HUES48 (cell line): ENCODE results near the gene FARP1.

Experiments
- H3K27ac ChIP-seq: one replicate; pipeline ENCODE4 v1.7.0; 2013; ENCODE audit warnings: low read depth, low read length, inconsistent platforms
- H3K27me3 ChIP-seq: 2 replicates; pipeline ENCODE4 v1.6.1; 2013; ENCODE audit warnings: mild to moderate bottlenecking, low read length; ENCODE audit not compliant: control insufficient read depth, insufficient read depth
- H3K36me3 ChIP-seq: 2 replicates; pipeline ENCODE4 v1.6.1; 2013; ENCODE audit warnings: low read length; ENCODE audit not compliant: control insufficient read depth, insufficient read depth
- H3K4me1 ChIP-seq: 2 replicates; pipeline ENCODE4 v1.6.1; 2013; ENCODE audit warnings: mild to moderate bottlenecking, low read length; ENCODE audit not compliant: control insufficient read depth, insufficient read depth
- H3K4me3 ChIP-seq: 2 replicates; pipeline ENCODE4 v1.5.1; 2013; ENCODE audit warnings: mild to moderate bottlenecking, low read depth, low read length
- H3K9ac ChIP-seq: 2 replicates; pipeline ENCODE4 v1.6.1; 2013; ENCODE audit warnings: mild to moderate bottlenecking, low read depth, low read length, moderate library complexity
- H3K9me3 ChIP-seq: 2 replicates; pipeline ENCODE4 v1.6.1; 2013; ENCODE audit warnings: low read length; ENCODE audit not compliant: control insufficient read depth, insufficient read depth

Gene FARP1

GRCh38 chr13:98141091-98141490 lies 1.8 kb upstream of the FARP1 start:
- Histone ChIP-seq H3K4me3 (no peak overlapping the region), H3K9me3 (no peaks in the 10 kb centered on the region), H3K27ac (no peak overlapping the region), H3K36me3 (no peaks in the 10 kb centered on the region), H3K9ac (no peak overlapping the region), H3K27me3 (peaks cover 26% of the 10 kb centered on the region), H3K4me1 (peaks cover 21% of the 10 kb centered on the region)

- Histone ChIP-seq H3K4me3 (peak overlapping the region; percentile 79), H3K27me3 (peaks cover 26% of the 10 kb centered on the region)
These were observed 1.1 kb upstream of the FARP1 start for GRCh38 chr13:98141509-98142379.

GRCh38 chr13:98143157-98143553 lies 261 bp downstream of the FARP1 start:
- Histone ChIP-seq H3K9ac (no peak overlapping the region; the same call in 1 of the 2 replicates), H3K27ac (peak overlapping the region; percentile 47), H3K4me1 (peaks cover 35% of the 10 kb centered on the region), H3K4me3 (peak overlapping the region; percentile 79; the same call in 1 of the 2 replicates), H3K36me3 (no peaks in the 10 kb centered on the region), H3K27me3 (peaks cover 26% of the 10 kb centered on the region), H3K9me3 (no peaks in the 10 kb centered on the region)

More at GRCh38 chr13:98141509-98142379, 1.1 kb upstream of the FARP1 start:
- H3K9me3 ChIP-seq = no peaks in the 10 kb centered on the region
- no peak overlapping the region for H3K27ac ChIP-seq
- H3K4me1 ChIP-seq = peaks cover 25% of the 10 kb centered on the region
- no peaks in the 10 kb centered on the region for H3K36me3 ChIP-seq
- H3K9ac ChIP-seq = no peak overlapping the region

- no peaks in the 10 kb centered on the region for H3K9me3 ChIP-seq
- H3K27ac ChIP-seq = peak overlapping the region; percentile 47
- peaks cover 26% of the 10 kb centered on the region for H3K27me3 ChIP-seq
- H3K4me3 ChIP-seq = peak overlapping the region; percentile 79
- H3K36me3 ChIP-seq = no peaks in the 10 kb centered on the region
- H3K4me1 ChIP-seq = peaks cover 35% of the 10 kb centered on the region
- peak overlapping the region; percentile 56 for H3K9ac ChIP-seq
These were observed 720 bp downstream of the FARP1 start for GRCh38 chr13:98143601-98144026.

- no peaks in the 10 kb centered on the region for H3K9me3 ChIP-seq
- H3K27me3 ChIP-seq = peaks cover 26% of the 10 kb centered on the region
- no peaks in the 10 kb centered on the region for H3K36me3 ChIP-seq
- peaks cover 35% of the 10 kb centered on the region for H3K4me1 ChIP-seq
- H3K4me3 ChIP-seq = peak overlapping the region; percentile 79
- H3K9ac ChIP-seq = peak overlapping the region; percentile 56
- H3K27ac ChIP-seq = peak overlapping the region; percentile 47
These were observed 1.3 kb downstream of the FARP1 start for GRCh38 chr13:98144027-98144741.

GRCh38 chr13:98144801-98145350 lies 2.0 kb downstream of the FARP1 start:
- H3K27me3 ChIP-seq = peaks cover 26% of the 10 kb centered on the region
- no peak overlapping the region; the same call in 1 of the 2 replicates for H3K9ac ChIP-seq
- no peak overlapping the region for H3K27ac ChIP-seq
- H3K36me3 ChIP-seq = no peaks in the 10 kb centered on the region
- peaks cover 35% of the 10 kb centered on the region for H3K4me1 ChIP-seq
- H3K9me3 ChIP-seq = no peaks in the 10 kb centered on the region
- peak overlapping the region; percentile 79 for H3K4me3 ChIP-seq

GRCh38 chr13:98147521-98147920 lies 4.6 kb downstream of the FARP1 start:
- Histone ChIP-seq H3K27me3 (peaks cover 11% of the 10 kb centered on the region), H3K4me1 (peaks cover 29% of the 10 kb centered on the region), H3K4me3 (no peak overlapping the region), H3K9me3 (no peaks in the 10 kb centered on the region), H3K36me3 (no peaks in the 10 kb centered on the region), H3K27ac (no peak overlapping the region), H3K9ac (no peak overlapping the region)

GRCh38 chr13:98150832-98151479 lies 8.1 kb downstream of the FARP1 start:
- Histone ChIP-seq H3K4me1 (peaks cover 14% of the 10 kb centered on the region), H3K9ac (no peak overlapping the region), H3K4me3 (no peak overlapping the region), H3K9me3 (no peaks in the 10 kb centered on the region), H3K36me3 (no peaks in the 10 kb centered on the region), H3K27me3 (no peaks in the 10 kb centered on the region), H3K27ac (no peak overlapping the region)

GRCh38 chr13:98155475-98156109 lies 12.7 kb downstream of the FARP1 start:
- Histone ChIP-seq H3K4me1 (peaks cover 24% of the 10 kb centered on the region), H3K27ac (no peak overlapping the region), H3K4me3 (no peak overlapping the region), H3K9ac (no peak overlapping the region), H3K9me3 (no peaks in the 10 kb centered on the region), H3K27me3 (no peaks in the 10 kb centered on the region), H3K36me3 (no peaks in the 10 kb centered on the region)

- Histone ChIP-seq H3K27me3 (no peaks in the 10 kb centered on the region), H3K27ac (no peak overlapping the region), H3K36me3 (no peaks in the 10 kb centered on the region), H3K4me1 (peaks cover 24% of the 10 kb centered on the region), H3K4me3 (no peak overlapping the region), H3K9me3 (no peaks in the 10 kb centered on the region), H3K9ac (no peak overlapping the region)
These were observed 13.4 kb downstream of the FARP1 start for GRCh38 chr13:98156259-98156658.
